ENCODE data around the gene ZNF883.

Gene ZNF883

DNA sequence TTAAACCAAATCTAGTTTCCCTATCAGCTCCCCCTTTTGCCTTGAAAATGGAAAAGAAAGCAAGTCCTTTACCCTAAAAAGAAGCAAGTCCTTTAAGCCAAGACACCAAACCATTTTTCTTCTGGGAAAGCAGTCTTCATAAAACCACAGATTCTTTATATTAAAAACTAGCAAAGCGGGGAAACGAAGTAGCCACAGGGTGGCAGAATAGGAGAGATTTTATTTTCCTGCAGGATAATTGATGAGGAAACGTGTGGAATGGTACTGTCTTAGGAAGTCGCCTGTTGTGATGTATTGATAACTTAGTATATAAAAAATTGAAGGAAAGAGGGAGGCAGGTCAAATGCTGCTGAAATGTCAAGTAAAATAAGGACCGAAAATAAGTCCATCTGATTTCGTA, 41.1 kb downstream of the ZNF883 start:
- TF ChIP-seq SP1 (IDR thresholded peaks at IDR 0.05) (no peak), LEF1 (IDR thresholded peaks at IDR 0.05; ENCODE audit: borderline replicate concordance) (no peak), CTBP1 (IDR thresholded peaks at IDR 0.05; ENCODE audit: borderline replicate concordance) (no peak), FOXK2 (IDR thresholded peaks at IDR 0.05) (no peak), ZNF384 (IDR thresholded peaks at IDR 0.05) (no peak), NFRKB (IDR thresholded peaks at IDR 0.05) (no peak), BHLHE40 (IDR thresholded peaks at IDR 0.05; ENCODE audit: borderline replicate concordance) (no peak), ARNT (IDR thresholded peaks at IDR 0.05) (no peak), TARDBP (IDR thresholded peaks at IDR 0.05) (no peak), FOXA1 (IDR thresholded peaks at IDR 0.05) (no peak), ELF4 (IDR thresholded peaks at IDR 0.05) (no peak), L3MBTL2 (conservative IDR thresholded peaks at IDR 0.05) (no peak)
- TF ChIP-seq, protein P1, sequence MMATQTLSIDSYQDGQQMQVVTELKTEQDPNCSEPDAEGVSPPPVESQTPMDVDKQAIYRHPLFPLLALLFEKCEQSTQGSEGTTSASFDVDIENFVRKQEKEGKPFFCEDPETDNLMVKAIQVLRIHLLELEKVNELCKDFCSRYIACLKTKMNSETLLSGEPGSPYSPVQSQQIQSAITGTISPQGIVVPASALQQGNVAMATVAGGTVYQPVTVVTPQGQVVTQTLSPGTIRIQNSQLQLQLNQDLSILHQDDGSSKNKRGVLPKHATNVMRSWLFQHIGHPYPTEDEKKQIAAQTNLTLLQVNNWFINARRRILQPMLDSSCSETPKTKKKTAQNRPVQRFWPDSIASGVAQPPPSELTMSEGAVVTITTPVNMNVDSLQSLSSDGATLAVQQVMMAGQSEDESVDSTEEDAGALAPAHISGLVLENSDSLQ (IDR thresholded peaks at IDR 0.05), result no peak
- ChIA-PET POLR2A (no interaction called here), CTCF (no interaction called here)
- DNase-seq (ENCODE audit: extremely low spot score), result peak; percentile 9

DNA sequence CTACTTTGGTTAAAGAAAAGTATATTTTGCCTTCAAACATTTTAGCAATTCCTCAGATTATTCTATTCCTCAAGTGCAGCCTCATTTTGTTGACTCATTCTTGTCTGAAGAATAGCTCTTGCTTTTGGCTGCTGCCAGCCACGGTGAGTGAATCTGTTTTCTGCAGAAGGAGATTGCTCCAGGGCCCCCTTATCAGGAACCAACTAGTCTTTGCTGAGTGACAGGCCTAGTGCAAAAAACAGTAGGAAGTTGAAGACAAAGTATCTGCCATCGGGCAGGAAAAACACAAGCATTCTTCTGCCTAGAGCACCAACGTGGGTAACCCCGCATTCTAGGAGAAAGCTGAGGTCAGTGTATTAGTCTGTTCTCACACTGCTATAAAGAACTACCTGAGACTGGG, 42.3 kb downstream of the ZNF883 start:
- no peak for DNase-seq (ENCODE audit: extremely low spot score)
- ChIA-PET POLR2A (no interaction called here), CTCF (no interaction called here)
- TF ChIP-seq ARNT (IDR thresholded peaks at IDR 0.05) (no peak), ZNF384 (IDR thresholded peaks at IDR 0.05) (no peak), FOXM1 (IDR thresholded peaks at IDR 0.05; ENCODE audit: borderline replicate concordance) (no peak), SP1 (IDR thresholded peaks at IDR 0.05) (no peak), FOXK2 (IDR thresholded peaks at IDR 0.05) (no peak), TARDBP (IDR thresholded peaks at IDR 0.05) (no peak), LEF1 (IDR thresholded peaks at IDR 0.05; ENCODE audit: borderline replicate concordance) (no peak), L3MBTL2 (conservative IDR thresholded peaks at IDR 0.05) (no peak), HDGF (IDR thresholded peaks at IDR 0.05; ENCODE audit: borderline replicate concordance) (no peak), BHLHE40 (IDR thresholded peaks at IDR 0.05; ENCODE audit: borderline replicate concordance) (no peak), ELF4 (IDR thresholded peaks at IDR 0.05) (no peak), NFRKB (IDR thresholded peaks at IDR 0.05) (no peak), SUZ12 (IDR thresholded peaks at IDR 0.05) (no peak), CTBP1 (IDR thresholded peaks at IDR 0.05; ENCODE audit: borderline replicate concordance) (no peak), FOXA1 (IDR thresholded peaks at IDR 0.05) (no peak)
- TF ChIP-seq, protein P1 (IDR thresholded peaks at IDR 0.05), result no peak

DNA sequence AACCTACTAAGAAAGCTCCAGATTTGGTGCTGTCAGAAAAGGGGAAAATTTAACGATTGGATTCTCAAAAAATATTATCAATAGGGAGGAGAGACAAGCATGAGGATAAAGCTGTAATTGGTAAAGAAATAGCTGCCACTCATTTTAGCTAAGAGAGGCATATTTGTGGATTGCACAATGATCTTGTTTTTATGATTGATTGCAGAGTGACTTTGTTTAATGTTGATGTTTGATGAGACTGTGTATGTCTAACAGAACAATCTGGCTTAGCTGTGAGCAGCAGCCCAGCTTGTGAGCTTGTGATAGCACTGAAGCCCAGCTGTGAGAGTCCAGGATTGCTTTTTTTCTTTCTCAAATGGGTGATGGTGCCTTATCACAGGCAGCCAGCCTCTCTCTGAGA, 56.4 kb downstream of the ZNF883 start:
- ChIA-PET CTCF (interaction anchor here (0.5 kb wide), 1 partner anchor 160 kb away, joined by 5 read pairs; no protein-coding TSS in a partner anchor), POLR2A (interaction anchor here (1.2 kb wide), 1 partner anchor 57 kb away, joined by 3 read pairs; the partner anchor contains the start of gene ZNF883)
- no peak for DNase-seq (ENCODE audit: extremely low spot score)
- TF ChIP-seq, protein P1 (IDR thresholded peaks at IDR 0.05), result no peak
- TF ChIP-seq ZNF384 (IDR thresholded peaks at IDR 0.05) (no peak), FOXA1 (IDR thresholded peaks at IDR 0.05) (no peak), L3MBTL2 (conservative IDR thresholded peaks at IDR 0.05) (no peak), CTBP1 (IDR thresholded peaks at IDR 0.05; ENCODE audit: borderline replicate concordance) (no peak), ARNT (IDR thresholded peaks at IDR 0.05) (no peak), NFRKB (IDR thresholded peaks at IDR 0.05) (no peak), SUZ12 (IDR thresholded peaks at IDR 0.05) (no peak), FOXK2 (IDR thresholded peaks at IDR 0.05) (no peak), TARDBP (IDR thresholded peaks at IDR 0.05) (no peak), FOXM1 (IDR thresholded peaks at IDR 0.05; ENCODE audit: borderline replicate concordance) (no peak), ELF4 (IDR thresholded peaks at IDR 0.05) (no peak), BHLHE40 (IDR thresholded peaks at IDR 0.05; ENCODE audit: borderline replicate concordance) (no peak), LEF1 (IDR thresholded peaks at IDR 0.05; ENCODE audit: borderline replicate concordance) (no peak), SP1 (IDR thresholded peaks at IDR 0.05) (no peak), HDGF (IDR thresholded peaks at IDR 0.05; ENCODE audit: borderline replicate concordance) (no peak)

DNA sequence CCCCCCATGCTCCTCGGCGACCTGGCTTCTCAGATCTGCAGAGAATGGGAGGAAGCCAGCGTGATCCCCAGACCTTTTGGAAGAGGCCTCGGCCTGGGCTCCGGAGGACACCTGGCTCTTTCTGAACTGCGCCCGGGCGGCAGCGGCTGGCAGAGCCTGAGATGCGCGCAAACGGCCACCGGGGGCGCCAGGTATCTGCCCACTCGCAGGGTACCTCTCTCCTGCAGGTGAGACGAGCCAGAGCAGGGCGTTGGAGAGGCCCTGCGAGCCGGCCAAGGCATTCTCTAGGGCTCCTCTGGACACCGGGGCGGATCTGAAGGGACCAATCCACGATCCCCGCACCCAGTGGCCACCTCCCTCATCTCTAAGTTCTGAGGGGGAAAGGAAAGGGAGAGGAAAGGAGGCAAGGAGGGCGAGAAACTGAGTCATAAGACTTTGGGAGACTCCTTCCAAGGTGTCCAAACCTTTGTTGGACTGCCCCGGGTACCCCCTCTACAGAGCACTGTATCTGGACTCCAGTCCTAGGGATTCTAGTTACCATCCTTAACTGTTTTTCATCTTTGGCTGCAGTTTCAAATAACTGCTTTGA, 66.3 kb downstream of the ZNF883 start:
- POLR2A ChIA-PET, result no interaction called here
- CTCF ChIA-PET, result no interaction called here
- TF ChIP-seq SP1 (IDR thresholded peaks at IDR 0.05) (no peak), LEF1 (IDR thresholded peaks at IDR 0.05; ENCODE audit: borderline replicate concordance) (no peak), ARNT (IDR thresholded peaks at IDR 0.05) (no peak), FOXA1 (IDR thresholded peaks at IDR 0.05) (no peak), ELF4 (IDR thresholded peaks at IDR 0.05) (no peak), BHLHE40 (IDR thresholded peaks at IDR 0.05; ENCODE audit: borderline replicate concordance) (no peak), ZNF384 (IDR thresholded peaks at IDR 0.05) (no peak), SUZ12 (IDR thresholded peaks at IDR 0.05) (no peak), FOXM1 (IDR thresholded peaks at IDR 0.05; ENCODE audit: borderline replicate concordance) (no peak), NFRKB (IDR thresholded peaks at IDR 0.05) (no peak), TARDBP (IDR thresholded peaks at IDR 0.05) (no peak), HDGF (IDR thresholded peaks at IDR 0.05; ENCODE audit: borderline replicate concordance) (no peak), L3MBTL2 (conservative IDR thresholded peaks at IDR 0.05) (no peak), CTBP1 (IDR thresholded peaks at IDR 0.05; ENCODE audit: borderline replicate concordance) (no peak), FOXK2 (IDR thresholded peaks at IDR 0.05) (no peak)
- TF ChIP-seq, protein P1 (IDR thresholded peaks at IDR 0.05), result no peak
- peak; percentile 51 for DNase-seq (ENCODE audit: extremely low spot score)

DNA sequence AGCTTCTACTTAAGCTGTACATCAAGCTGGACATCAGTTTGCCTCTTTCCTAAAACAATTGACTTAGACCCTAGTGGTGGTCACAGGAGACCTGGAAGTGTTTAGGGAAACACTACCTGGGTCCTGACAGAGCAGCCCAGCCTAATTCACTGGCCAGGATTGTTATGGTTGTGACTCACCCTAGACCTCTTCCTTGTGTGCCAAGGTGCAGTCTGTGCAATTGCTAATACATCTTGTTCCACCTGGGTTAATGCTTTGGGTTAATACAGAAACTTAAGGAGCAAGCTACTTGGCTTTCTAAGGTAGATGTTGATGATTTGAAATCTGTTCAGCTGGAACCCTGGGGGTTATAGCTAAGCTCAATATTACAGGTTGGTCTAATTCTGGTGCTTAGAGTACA, 72.6 kb downstream of the ZNF883 start:
- ChIA-PET CTCF (no interaction called here), POLR2A (no interaction called here)
- DNase-seq (ENCODE audit: extremely low spot score), result no peak
- no peak for TF ChIP-seq CTBP1 (IDR thresholded peaks at IDR 0.05; ENCODE audit: borderline replicate concordance)
- TF ChIP-seq, protein P1 (IDR thresholded peaks at IDR 0.05), result no peak
- no peak for TF ChIP-seq ZNF384 (IDR thresholded peaks at IDR 0.05)
- TF ChIP-seq SUZ12 (IDR thresholded peaks at IDR 0.05), result no peak
